Heart right ventricle (tissue), 16 donors: Measurements from ENCODE around the gene SAA2. TPM values are rescaled to one million over a fixed set of nuclear protein-coding genes. Genes with fewer than 3 reads are reported as not detected.

ENCODE experiments used
- ATAC-seq, 8 donors: fragments of 200-7000 bp; cut with Tn5 transposase; one replicate each; pipeline ENCODE4 v1.9.1; 2020; ENCODE audit warnings: mild to moderate bottlenecking in 8 of 8, moderate library complexity in 8 of 8, moderate number of reproducible peaks in 1 of 8
- DNase-seq, 2 donors: peaks; one replicate each; pipeline ENCODE4 v3.0.0-alpha.2; 2020
- H3K27ac ChIP-seq, 10 donors: fragments of 200-600 bp; sonication (generic) in 2 of 10; one replicate each; pipeline versions ENCODE4 v1.5.0 to v1.8.0; 2020 to 2022; ENCODE audit warnings: mild to moderate bottlenecking in 3 of 10
- H3K27me3 ChIP-seq, 7 donors: fragments of 200-600 bp; one replicate each; pipeline ENCODE4 v1.8.0; 2021 to 2022; ENCODE audit warnings: mild to moderate bottlenecking in 2 of 7
- H3K36me3 ChIP-seq, 9 donors: fragments of 200-600 bp; sonication (generic) in 1 of 9; one replicate each; pipeline versions ENCODE4 v1.5.0 to v1.8.0; 2020 to 2022; ENCODE audit warnings: mild to moderate bottlenecking in 2 of 9
- H3K4me1 ChIP-seq, 9 donors: fragments of 200-600 bp; sonication (generic) in 1 of 9; one replicate each; pipeline versions ENCODE4 v1.5.0 to v1.8.0; 2020 to 2022; ENCODE audit warnings: mild to moderate bottlenecking in 4 of 9
- H3K4me3 ChIP-seq, 10 donors: fragments of 200-600 bp; sonication (generic) in 2 of 10; one replicate each; pipeline versions ENCODE4 v1.5.0 to v1.8.0; 2020 to 2022; ENCODE audit warnings: mild to moderate bottlenecking in 7 of 10, moderate library complexity in 2 of 10
- H3K9me3 ChIP-seq, 11 donors: fragments of 200-600 bp in 10 of 11; sonication (generic) in 2 of 11; one replicate each; pipeline versions ENCODE4 v1.5.0 to v1.8.0; 2013 to 2022; ENCODE audit warnings: mild to moderate bottlenecking in 2 of 11, control low read depth in 1 of 11, moderate library complexity in 1 of 11
- WGBS, 2 donors: extraction: QIAGEN DNeasy Blood & Tissue Kit; methylation state at CpG; one replicate each; pipeline ENCODE4 v1.1.7; 2013; ENCODE audit warnings: inconsistent platforms in 1 of 2; 5-methylcytosine and 5-hydroxymethylcytosine counted together
- intact Hi-C, 10 donors: fragments of 100-400 bp; cut with DNase I; formaldehyde crosslinking; loops; one replicate each; pipeline versions ENCODE4 v1.11.1 to v1.14.2; 2022
- polyA plus RNA-seq, 2 donors: library from polyadenylated mRNA; stranded (reverse); fragments of 200-250 nt; gene quantifications; one replicate each; pipeline ENCODE4 v1.2.3, GENCODE V29; 2013
- total RNA-seq, 10 donors: library from RNA; stranded (reverse); fragmentation: NEBNext Ultra II Directional in 3 of 10; extraction: Animal tissue kit (Norgen Biotek cat#: 25700) in 3 of 10; gene quantifications; one replicate each; pipeline versions ENCODE4 v1.2.1 to v1.2.4, GENCODE V29; 2021 to 2023
- TF ChIP-seq, protein P1 (sequence below), 9 donors: fragments of 200-600 bp; sonication (generic) in 2 of 9; IDR thresholded peaks; one replicate each; pipeline versions ENCODE4 v1.5.0 to v1.8.0; 2021 to 2022; ENCODE audit warnings: antibody characterized with exemption in 9 of 9, mild to moderate bottlenecking in 5 of 9, moderate library complexity in 1 of 9
- donor health status: Arrhythmogenic right ventricular cardiomyopathy.
- donor health status: ischemic (EF 13 %, LVEDD 7.1; RV severe dilation, severe dysfunction).
- donor health status: healthy with polysubstance abuse.
- donor health status: DM: no; HTN: yes; CAD: no.
- donor health status: DM: no; HTN: no; CAD: no.
- donor health status: ischemic (EF 25% LVEDD 6.9; RV normal size, moderate dysfunction).
- donor health status: ischemic (EF 25% LVEDD 5.7; RV mildly dilated, moderate dysfunction).
- donor health status: healthy.
- donor health status: DM: yes; HTN: yes; CAD: no.
- donor health status: Ischemic cardiomyopathy.
- donor health status: ischemic (EF 35%, LVEDD 5.7; RV mildly dilated, moderate dysfunction).
- donor health status: nonischemic (EF 11% LVEDD 7.7; RV severe dilation, severe dysfunction).
- donor health status: DM: yes; HTN: yes; CAD: no.
- donor health status: PGD.
- donor health status: ischemic (EF 29% LVEDD 5.4; RV normal size, mild dysfunction).
- donor health status: nonischemic (EF 23%, LVEDD 6.1; RV moderate dilation, normal function).

SAA2 gene
- total and polyA plus RNA-seq, 12 donors, result 0.61 to 4.1 (median 2.1) TPM; not detected in 7

DNA sequence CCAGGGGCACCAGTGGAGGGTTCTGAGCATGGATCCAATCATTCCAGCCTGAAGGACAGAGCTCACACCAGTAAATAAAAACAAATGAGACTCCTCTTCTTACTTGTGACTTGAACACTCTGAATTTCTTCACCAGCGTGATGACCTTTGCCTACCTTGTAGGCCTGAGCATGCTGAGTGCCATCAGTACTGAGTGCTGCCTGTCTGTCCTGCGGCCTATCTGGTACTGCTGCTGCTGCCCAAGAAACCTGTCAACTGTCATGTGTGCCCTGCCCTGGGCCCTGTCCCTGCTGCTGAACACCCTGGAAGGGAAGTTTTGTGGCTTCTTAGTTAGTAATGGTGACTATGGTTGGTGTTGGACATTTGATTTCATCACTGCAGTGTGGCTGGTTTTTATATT is 51.9 kb downstream of the SAA2 start:
- TF ChIP-seq, protein P1, sequence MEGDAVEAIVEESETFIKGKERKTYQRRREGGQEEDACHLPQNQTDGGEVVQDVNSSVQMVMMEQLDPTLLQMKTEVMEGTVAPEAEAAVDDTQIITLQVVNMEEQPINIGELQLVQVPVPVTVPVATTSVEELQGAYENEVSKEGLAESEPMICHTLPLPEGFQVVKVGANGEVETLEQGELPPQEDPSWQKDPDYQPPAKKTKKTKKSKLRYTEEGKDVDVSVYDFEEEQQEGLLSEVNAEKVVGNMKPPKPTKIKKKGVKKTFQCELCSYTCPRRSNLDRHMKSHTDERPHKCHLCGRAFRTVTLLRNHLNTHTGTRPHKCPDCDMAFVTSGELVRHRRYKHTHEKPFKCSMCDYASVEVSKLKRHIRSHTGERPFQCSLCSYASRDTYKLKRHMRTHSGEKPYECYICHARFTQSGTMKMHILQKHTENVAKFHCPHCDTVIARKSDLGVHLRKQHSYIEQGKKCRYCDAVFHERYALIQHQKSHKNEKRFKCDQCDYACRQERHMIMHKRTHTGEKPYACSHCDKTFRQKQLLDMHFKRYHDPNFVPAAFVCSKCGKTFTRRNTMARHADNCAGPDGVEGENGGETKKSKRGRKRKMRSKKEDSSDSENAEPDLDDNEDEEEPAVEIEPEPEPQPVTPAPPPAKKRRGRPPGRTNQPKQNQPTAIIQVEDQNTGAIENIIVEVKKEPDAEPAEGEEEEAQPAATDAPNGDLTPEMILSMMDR (IDR thresholded peaks at IDR 0.05), result no peak
- 89 to 91% methylated on average over 2 of the region's 2 CpGs for WGBS, 2 donors
- no peak for ATAC-seq

More for the DNA sequence above, 51.9 kb downstream of the SAA2 start:
- Histone ChIP-seq H3K9me3 (no peaks in the 10 kb centered on the region), H3K4me3 (no peak overlapping the region), H3K27me3 (peaks cover 0 to 12% (median 4%) of the 10 kb centered on the region in 7 donors), H3K27ac (no peak overlapping the region), H3K36me3 (no peaks in the 10 kb centered on the region), H3K4me1 (no peaks in the 10 kb centered on the region)
- intact Hi-C loops, result no loop called here
- DNase-seq, result no peak

Other genes starting within 250 kb of the SAA2 start
- 10 to 100 TPM; 14.8 to 25.3 (median 19.8) TPM for gene SERGEF, start 235.6 kb downstream of the SAA2 start, total RNA-seq
- gene SERGEF, start 235.6 kb downstream of the SAA2 start, polyA plus RNA-seq, result 100 to 1,000 TPM in 1 of 2 donors, 10 to 100 TPM in 1; 19.8 to 105 TPM
- under 1 TPM; 0.04 to 0.16 (median 0.07) TPM for gene TPH1, start 202.4 kb downstream of the SAA2 start, total RNA-seq
- under 1 TPM; 0.03 to 0.29 TPM for gene TPH1, start 202.4 kb downstream of the SAA2 start, polyA plus RNA-seq
- gene SAAL1, start 142.6 kb downstream of the SAA2 start, total RNA-seq, result 10 to 100 TPM in 1 of 10 donors, 1 to 10 TPM in 9; 4.9 to 11.8 (median 7.1) TPM
- gene SAAL1, start 142.6 kb downstream of the SAA2 start, polyA plus RNA-seq, result 10 to 100 TPM in 1 of 2 donors, 1 to 10 TPM in 1; 6.5 to 16.5 TPM
- not detected for gene MRGPRX3, start 116.1 kb downstream of the SAA2 start, total RNA-seq
- not detected for gene MRGPRX3, start 116.1 kb downstream of the SAA2 start, polyA plus RNA-seq
- gene MRGPRX4, start 75.8 kb downstream of the SAA2 start, total RNA-seq, result not detected
- gene MRGPRX4, start 75.8 kb downstream of the SAA2 start, polyA plus RNA-seq, result not detected
- gene SAA4, start 11.9 kb downstream of the SAA2 start, total RNA-seq, result not detected
- not detected for gene SAA4, start 11.9 kb downstream of the SAA2 start, polyA plus RNA-seq
- 10 to 100 TPM in 1 of 10 donors, 1 to 10 TPM in 5, under 1 TPM in 2, not detected in 2; 0.57 to 29.0 (median 1.6) TPM for gene SAA1, start 17.6 kb upstream of the SAA2 start, total RNA-seq
- gene SAA1, start 17.6 kb upstream of the SAA2 start, polyA plus RNA-seq, result 10 to 100 TPM; 10.1 to 16.1 TPM
- gene HPS5, start 73.5 kb upstream of the SAA2 start, total RNA-seq, result 10 to 100 TPM in 9 of 10 donors, 1 to 10 TPM in 1; 9.9 to 14.9 (median 12.5) TPM
- gene HPS5, start 73.5 kb upstream of the SAA2 start, polyA plus RNA-seq, result 1 to 10 TPM; 5.3 to 5.5 TPM
- 10 to 100 TPM; 19.6 to 27.9 (median 25.2) TPM for gene GTF2H1, start 73.9 kb upstream of the SAA2 start, total RNA-seq
- 10 to 100 TPM; 14.9 to 15.5 TPM for gene GTF2H1, start 73.9 kb upstream of the SAA2 start, polyA plus RNA-seq
- gene LDHA, start 145.9 kb upstream of the SAA2 start, total RNA-seq, result 100 to 1,000 TPM; 165 to 918 (median 298) TPM
- gene LDHA, start 145.9 kb upstream of the SAA2 start, polyA plus RNA-seq, result 100 to 1,000 TPM; 121 to 840 TPM
- 1 to 10 TPM in 3 of 10 donors, under 1 TPM in 1, not detected in 6; 0.37 to 3.1 (median 2.6) TPM for gene LDHC, start 163.7 kb upstream of the SAA2 start, total RNA-seq
- under 1 TPM in 1 of 2 donors, not detected in 1; 0.37 TPM for gene LDHC, start 163.7 kb upstream of the SAA2 start, polyA plus RNA-seq
- not detected for gene LDHAL6A, start 207.2 kb upstream of the SAA2 start, total RNA-seq
- gene LDHAL6A, start 207.2 kb upstream of the SAA2 start, polyA plus RNA-seq, result not detected